Stimulated activated CD8-positive, alpha-beta memory T cell treated with anti-CD3 and anti-CD28 coated beads, Interleukin-4, amount 100 ng/mL, for 48 hours (primary cell): Measurements from ENCODE around the gene SEPTIN6.
A peak's percentile ranks its signal among the peaks of the same experiment; 100 is the strongest.
"Not testable (repeated sequence)": the region's sequence is repeated elsewhere in the genome, so short reads cannot be mapped to it uniquely, and the experiment has no call there.

Experiments used
- DNase-seq: peaks from one replicate; pipeline ENCODE4 v3.0.0-alpha.2; 2020

The SEPTIN6 gene

DNA sequence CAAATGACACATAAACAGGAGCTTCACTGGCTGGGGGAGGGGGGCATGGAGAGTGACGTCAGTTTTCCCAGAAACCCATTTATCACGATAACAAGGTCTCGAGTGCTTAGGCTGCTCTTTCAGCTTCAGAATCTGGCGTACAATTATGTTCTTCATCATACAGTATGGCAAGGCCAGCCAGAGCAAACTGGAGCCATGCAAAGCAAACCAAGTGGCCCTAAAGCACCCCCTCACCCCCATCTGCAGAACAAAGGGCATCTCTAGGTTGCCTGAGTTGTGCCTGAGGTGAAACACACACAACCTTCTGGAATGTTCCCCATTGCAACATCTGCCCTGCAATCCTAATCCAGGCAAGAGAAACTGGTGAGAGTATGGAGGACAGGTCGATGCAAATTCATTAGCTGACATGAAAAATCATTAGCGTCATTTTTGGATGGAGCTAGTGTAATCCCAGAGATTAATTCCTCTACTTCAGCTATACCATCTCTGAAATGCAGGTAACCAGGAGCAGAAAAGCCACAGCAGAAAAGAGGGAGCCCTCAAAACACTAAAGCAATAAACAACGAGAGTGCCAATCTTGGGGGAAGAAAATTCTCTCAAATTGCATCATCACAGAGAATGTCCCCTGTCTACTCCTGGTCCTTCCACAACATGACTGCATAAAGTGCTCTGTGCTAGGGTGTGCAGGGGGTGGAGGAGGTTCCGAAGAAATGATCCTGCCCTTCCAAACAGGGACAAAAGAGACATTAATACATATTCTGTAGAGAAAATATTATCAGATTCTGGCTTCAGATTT lies 1.8 kb downstream of the SEPTIN6 start:
- DNase-seq: peak; percentile 76

- DNase-seq: no peak
Measured at GRCh38 chrX:119688911-119689321, 4.1 kb downstream of the SEPTIN6 start.

DNA sequence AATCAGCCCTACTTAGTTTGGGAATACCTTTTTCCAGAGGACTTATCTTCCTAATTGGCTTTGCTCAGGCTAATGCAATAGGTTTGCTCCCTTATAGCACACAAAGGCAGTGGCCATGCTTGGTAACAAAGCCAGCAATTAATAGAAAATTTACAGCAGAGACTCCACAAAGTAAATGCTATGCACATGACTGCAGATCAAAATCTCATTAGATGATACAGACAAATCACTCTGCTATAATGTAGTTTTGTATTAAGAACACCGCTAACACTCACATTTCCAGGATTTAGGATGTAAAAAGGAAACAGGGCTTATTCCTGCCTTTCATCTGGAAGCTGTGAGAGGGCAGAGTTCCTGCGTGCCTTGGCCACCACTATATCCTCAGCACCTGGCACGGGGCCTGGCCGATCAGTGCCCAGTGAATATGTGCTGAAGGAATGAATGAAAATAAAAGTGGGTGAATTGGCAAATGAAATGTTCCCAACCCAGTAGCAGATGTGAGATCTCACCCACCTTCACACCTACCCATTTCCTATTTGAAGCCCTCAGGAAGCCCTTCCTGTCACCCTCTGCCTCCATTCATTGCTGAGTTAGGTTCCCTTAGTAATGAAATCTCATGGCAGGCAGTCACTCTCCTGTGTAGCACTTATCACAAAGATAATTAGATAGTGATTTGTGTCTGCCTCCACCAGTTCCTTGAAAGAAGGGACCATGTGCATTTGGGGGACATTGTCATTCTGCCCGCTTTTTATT lies 5.1 kb downstream of the SEPTIN6 start:
- DNase-seq: no peak

DNA sequence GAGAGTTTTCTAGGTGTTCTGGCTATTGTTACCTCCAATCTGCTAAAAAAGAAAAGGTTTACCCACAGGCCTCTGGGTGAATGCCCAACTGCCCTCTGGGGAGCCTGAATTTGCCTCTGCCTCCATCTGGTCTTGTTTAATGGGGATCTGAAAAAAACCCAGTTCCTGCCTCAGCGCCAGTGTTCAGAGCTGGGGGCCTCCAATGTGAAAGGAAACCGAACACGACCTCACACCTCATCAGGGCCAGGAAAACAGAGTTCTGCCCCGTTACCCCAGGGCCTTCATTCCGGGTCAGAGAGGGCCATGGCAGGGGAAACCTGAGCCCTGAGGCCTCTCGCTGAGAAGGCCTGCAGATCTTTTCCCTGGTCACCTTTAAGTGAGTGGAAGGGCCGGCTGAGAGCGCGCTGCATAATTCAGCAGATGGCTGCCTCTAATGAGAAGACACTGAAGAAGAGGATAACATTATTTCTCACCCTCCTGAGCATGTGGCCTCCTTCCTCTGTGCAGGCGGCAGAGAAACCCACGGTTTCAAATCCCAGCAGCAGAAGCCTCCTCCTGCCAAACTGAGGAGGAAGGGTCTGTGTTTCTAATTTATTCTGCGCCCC lies 6.8 kb downstream of the SEPTIN6 start:
- no peak for DNase-seq

DNA sequence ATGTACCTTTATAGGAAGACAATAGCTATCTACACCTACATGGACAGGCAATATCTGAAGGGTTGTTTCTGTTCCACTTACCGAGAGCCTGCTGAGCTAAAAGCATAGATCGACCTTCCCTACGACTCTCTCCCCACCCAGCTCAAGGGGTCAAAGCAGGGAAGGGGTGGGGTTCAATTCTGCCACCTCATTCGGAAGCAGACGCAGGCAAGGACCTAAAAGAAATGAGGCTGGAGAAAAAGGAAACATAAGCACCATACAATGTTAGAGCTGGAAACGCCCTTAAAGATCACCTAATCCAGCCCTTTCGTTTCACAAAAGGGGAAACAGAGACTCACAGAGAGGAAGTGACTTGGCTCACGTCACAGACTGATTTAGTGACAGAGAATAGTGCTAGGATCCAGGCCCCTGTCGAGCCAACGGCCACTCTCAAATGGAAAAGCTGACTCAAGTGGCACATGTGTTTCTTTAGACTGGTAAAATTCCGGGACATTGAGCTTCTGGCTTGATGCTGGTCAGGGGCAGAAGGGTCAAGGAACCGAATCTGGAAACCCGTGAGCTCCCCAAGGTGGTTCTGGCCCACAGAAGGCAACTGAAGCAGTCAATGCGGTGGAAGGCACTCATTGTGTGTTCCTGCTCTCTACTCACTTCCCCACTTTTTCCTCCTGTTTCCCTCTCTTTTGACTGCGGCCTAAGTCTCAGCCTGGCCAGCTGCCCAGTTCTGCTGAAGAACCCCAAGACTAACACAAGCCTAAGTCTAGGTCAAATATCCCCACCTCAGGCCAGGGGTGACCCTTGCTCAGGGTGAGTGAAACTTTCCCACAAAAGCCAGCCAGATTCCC lies 7.5 kb downstream of the SEPTIN6 start:
- DNase-seq: peak; percentile 53

GRCh38 chrX:119684916-119685224 lies 8.1 kb downstream of the SEPTIN6 start:
- DNase-seq: no peak

GRCh38 chrX:119684312-119684711 lies 8.7 kb downstream of the SEPTIN6 start:
- not testable (repeated sequence) for DNase-seq

GRCh38 chrX:119682019-119682989 lies 10.7 kb downstream of the SEPTIN6 start:
- no peak for DNase-seq

GRCh38 chrX:119677654-119677981 lies 15.3 kb downstream of the SEPTIN6 start:
- no peak for DNase-seq

DNA sequence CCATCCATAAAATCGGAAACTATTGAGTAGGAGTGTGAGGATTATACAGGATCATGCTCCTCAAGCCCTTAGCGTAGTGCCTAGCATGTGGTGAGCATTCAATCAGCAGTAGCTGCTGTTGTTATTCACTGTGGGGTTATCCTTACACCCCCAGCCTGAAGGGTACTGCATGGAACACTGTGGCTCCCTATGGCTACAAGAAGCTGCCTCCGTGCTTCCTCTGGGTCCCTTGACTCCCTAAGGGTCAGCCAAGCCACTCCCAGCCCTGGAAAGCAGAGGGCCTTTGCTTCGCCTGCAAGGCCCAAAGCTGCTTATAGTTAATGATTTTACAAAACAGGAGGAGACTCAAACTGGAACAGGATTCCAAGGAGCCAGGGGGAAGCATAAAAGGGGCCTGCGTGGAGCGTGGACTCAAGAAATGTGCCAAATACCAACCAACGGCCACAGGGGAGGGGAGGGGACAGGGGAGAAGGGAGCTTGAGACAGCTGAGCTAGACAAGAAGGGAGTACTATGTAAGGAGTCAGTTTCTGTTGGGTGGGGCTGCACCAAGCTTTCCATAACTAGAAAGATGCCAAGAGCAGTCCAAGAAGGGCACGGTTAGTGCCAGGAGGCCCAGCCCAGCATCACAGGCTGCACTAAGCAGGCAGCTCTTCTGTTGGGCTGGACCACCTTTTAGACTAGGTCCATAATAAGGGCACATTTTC lies 15.9 kb downstream of the SEPTIN6 start:
- no peak for DNase-seq

DNA sequence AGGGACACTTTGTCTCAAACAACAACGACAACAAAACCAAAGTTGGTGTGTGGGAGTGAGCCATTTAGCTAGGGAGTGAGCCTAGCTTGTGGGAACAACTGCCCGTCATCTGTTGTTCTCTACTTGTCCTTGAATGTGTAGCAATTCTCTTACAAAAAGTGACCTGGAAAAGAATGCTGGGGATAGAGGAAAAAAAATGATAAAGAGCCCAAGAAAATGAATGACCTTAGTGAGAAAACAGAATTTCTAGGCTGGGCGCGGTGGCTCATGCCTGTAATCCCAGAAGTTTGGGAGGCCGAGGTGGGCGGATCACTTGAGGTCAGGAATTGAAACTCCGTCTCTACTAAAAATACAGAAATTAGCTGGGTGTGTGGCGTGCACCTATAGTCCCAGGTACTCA lies 19.6 kb downstream of the SEPTIN6 start:
- no peak for DNase-seq

GRCh38 chrX:119672426-119672825 lies 20.5 kb downstream of the SEPTIN6 start:
- DNase-seq: no peak

DNA sequence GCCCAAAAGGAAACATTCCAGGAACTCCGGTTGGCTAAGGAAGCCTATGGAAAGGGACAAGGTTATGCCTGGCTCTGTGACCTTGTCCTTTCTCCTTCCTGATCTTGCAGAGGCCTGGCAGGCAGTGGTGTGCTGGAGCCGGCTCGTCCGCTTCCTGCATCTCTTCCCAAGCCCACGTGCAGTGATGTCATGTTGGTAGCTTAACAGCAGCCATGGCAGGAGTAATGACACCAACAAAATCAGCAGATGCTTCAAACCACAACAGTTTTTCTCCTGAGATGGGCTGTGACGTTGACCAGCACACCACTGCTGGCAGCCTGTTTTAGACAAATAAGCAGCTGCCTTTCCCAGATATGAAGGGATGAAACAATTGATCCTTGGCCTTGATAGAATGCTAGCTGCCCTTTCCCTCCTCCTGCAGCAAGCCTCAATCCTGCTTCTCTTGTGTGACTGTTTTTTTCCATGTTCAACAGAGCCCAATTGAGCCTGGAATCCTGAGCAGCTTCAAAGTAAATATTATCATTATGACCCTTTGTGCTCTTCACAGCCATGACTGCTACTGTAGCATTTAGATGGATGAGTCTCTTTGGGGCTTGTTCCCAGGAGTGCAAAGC lies 23.4 kb downstream of the SEPTIN6 start:
- no peak for DNase-seq

GRCh38 chrX:119667111-119667878 lies 25.7 kb downstream of the SEPTIN6 start:
- no peak for DNase-seq

GRCh38 chrX:119664877-119665276 lies 28.1 kb downstream of the SEPTIN6 start:
- not testable (repeated sequence) for DNase-seq

- no peak for DNase-seq
Measured at GRCh38 chrX:119661486-119661885, 31.5 kb downstream of the SEPTIN6 start.

DNA sequence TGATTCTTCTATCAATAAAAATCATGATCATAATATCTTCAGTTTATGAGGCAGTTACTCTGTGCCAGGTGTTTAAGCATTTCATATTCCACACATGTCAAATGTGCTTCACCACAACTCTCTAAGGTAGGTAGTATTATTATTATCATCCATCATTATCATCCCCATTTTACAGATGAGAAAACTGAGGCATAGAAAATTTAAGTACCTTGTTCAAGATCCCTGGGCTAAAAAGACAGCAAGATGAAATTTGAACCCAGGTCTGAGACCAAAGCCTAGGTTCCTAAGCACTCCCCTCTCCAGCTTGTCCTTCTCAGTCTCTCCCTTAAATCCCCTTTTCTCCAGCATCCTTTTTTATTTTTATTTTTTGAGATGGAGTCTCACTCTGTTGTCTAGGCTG lies 33.4 kb downstream of the SEPTIN6 start:
- no peak for DNase-seq

DNA sequence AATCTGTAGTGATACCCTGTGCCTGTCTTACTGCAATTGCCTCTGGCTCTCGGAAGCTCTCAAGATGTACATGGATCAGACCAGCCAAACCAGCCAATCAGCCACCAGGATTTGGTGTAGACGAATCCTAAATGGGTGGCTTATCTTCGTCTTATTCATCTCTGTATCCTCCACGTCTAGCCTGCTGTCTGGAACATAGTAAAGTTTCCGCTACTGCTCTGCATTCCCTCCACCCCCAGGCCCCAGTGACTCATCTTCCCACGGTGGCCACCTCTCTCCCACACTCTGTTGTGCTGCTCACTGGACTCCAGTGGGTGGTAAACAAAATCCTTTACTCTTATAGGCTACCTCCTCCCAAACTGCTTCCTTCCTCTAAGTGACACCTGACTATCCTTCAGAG lies 37.8 kb downstream of the SEPTIN6 start:
- peak; percentile 73 for DNase-seq

DNA sequence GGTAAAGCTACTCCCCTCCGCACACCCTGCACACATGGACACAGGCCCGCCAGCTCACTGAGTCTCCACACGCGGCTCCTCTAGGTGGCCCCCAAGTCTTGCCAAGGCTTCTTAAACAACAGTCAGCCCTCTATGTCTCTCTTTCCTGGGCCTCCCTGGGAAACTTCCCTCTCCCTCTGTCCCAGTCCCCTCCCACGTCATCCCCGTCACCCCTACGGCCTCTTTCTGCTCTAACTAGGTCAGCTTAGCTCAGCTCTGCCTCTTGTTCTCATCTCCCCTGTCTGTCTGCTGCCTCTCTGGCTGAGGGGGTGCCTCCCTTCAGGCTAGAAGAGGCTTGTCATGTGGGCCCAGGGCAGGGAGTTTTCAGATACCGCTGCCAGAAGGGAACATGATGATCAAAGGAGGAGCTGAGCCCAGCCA lies 38.8 kb downstream of the SEPTIN6 start:
- DNase-seq: no peak

GRCh38 chrX:119648421-119648775 lies 44.6 kb downstream of the SEPTIN6 start:
- no peak for DNase-seq
